ENCODE data around the gene TJP1.

- TF ChIP-seq EZH2 (IDR thresholded peaks at IDR 0.05; ENCODE audit: insufficient read depth, poor library complexity, severe bottlenecking) (no peak), EZH2phosphoT487 (IDR thresholded peaks at IDR 0.05; ENCODE audit: insufficient read depth, low read depth) (no peak)
These were observed 56.9 kb downstream of the TJP1 start for GRCh38 chr15:29765234-29765841.

Measured in GM23248 (cell line).